HG03196 (cell line): ENCODE measurements around the gene CAPN15.

Experiments used
- ATAC-seq: cut with Tn5 transposase; IDR thresholded peaks from one replicate; pipeline ENCODE4 v1.9.1; 2021; ENCODE audit not compliant: unreplicated experiment

CAPN15 gene

GRCh38 chr16:560204-560700 lies 32.7 kb downstream of the CAPN15 start, which contains the start of gene PRR35:
PRR35 (plus strand) TSS chr16:560394; CDS start chr16:563295, 2,901 bp downstream.
- ATAC-seq = no peak

- ATAC-seq = no peak
Observed at GRCh38 chr16:560701-561412, 33.3 kb downstream of the CAPN15 start.

GRCh38 chr16:561413-561794 lies 33.9 kb downstream of the CAPN15 start:
- no peak for ATAC-seq

- no peak for ATAC-seq
Observed at GRCh38 chr16:561957-562938, 34.7 kb downstream of the CAPN15 start.

GRCh38 chr16:563072-563644 lies 35.6 kb downstream of the CAPN15 start:
- ATAC-seq = no peak

GRCh38 chr16:564690-565418 lies 37.3 kb downstream of the CAPN15 start:
- no peak for ATAC-seq

- no peak for ATAC-seq
Observed at GRCh38 chr16:565419-566330, 38.2 kb downstream of the CAPN15 start.

GRCh38 chr16:566475-567372 lies 39.2 kb downstream of the CAPN15 start, which contains the start of gene NHLRC4:
NHLRC4 (plus strand) TSS chr16:567005; CDS start chr16:568048, 1,043 bp downstream.
- peak; percentile 31 for ATAC-seq

- no peak for ATAC-seq
Observed at GRCh38 chr16:567373-568256, 40.1 kb downstream of the CAPN15 start.

- no peak for ATAC-seq
Observed at GRCh38 chr16:568401-569258, 41.1 kb downstream of the CAPN15 start.

- peak; percentile 58 for ATAC-seq
Observed at GRCh38 chr16:569445-570254, 42.1 kb downstream of the CAPN15 start, which contains the start of gene PIGQ. PIGQ (plus strand) TSS chr16:569968; CDS start chr16:574075, 4,107 bp downstream.

GRCh38 chr16:572865-573650 lies 45.5 kb downstream of the CAPN15 start:
- no peak for ATAC-seq

GRCh38 chr16:574021-574760 lies 46.7 kb downstream of the CAPN15 start:
- no peak for ATAC-seq
